SKM-1 treated with dmso at 0.1 percent for 144 hours (cell line): Measurements from ENCODE around the gene ADCY5.

Experiments
- DNase-seq: peaks from one replicate; lab custom pipeline; 2025; ENCODE audit not compliant: unreplicated experiment; lab: John Stamatoyannopoulos, UW

ADCY5 gene

GRCh38 chr3:123346021-123346420 is 102.9 kb downstream of the ADCY5 start:
- no peak for DNase-seq

- DNase-seq: no peak
These were observed 103.8 kb downstream of the ADCY5 start for GRCh38 chr3:123344907-123345594.

- peak; percentile 43 for DNase-seq
These were observed 104.5 kb downstream of the ADCY5 start for GRCh38 chr3:123344175-123344906.

GRCh38 chr3:123343296-123344174 is 105.4 kb downstream of the ADCY5 start:
- no peak for DNase-seq

GRCh38 chr3:123342631-123343080 is 106.2 kb downstream of the ADCY5 start:
- no peak for DNase-seq

- DNase-seq: no peak
These were observed 106.8 kb downstream of the ADCY5 start for GRCh38 chr3:123341871-123342630.

- DNase-seq: no peak
These were observed 108.6 kb downstream of the ADCY5 start for GRCh38 chr3:123340336-123340735.

- no peak for DNase-seq
These were observed 109.6 kb downstream of the ADCY5 start for GRCh38 chr3:123339302-123339701.

GRCh38 chr3:123338620-123339061 is 110.2 kb downstream of the ADCY5 start:
- DNase-seq: no peak

GRCh38 chr3:123337948-123338619 is 110.8 kb downstream of the ADCY5 start:
- DNase-seq: no peak

- DNase-seq: no peak
These were observed 111.7 kb downstream of the ADCY5 start for GRCh38 chr3:123337226-123337625.

GRCh38 chr3:123336441-123336851 is 112.4 kb downstream of the ADCY5 start:
- DNase-seq: no peak

- DNase-seq: no peak
These were observed 112.9 kb downstream of the ADCY5 start for GRCh38 chr3:123336001-123336400.

- DNase-seq: no peak
These were observed 113.8 kb downstream of the ADCY5 start for GRCh38 chr3:123335007-123335670.

GRCh38 chr3:123334056-123334455 is 114.8 kb downstream of the ADCY5 start:
- no peak for DNase-seq

- DNase-seq: no peak
These were observed 115.5 kb downstream of the ADCY5 start for GRCh38 chr3:123333401-123333800.

GRCh38 chr3:123332124-123332641 is 116.7 kb downstream of the ADCY5 start:
- DNase-seq: no peak

GRCh38 chr3:123331651-123332050 is 117.2 kb downstream of the ADCY5 start:
- no peak for DNase-seq

GRCh38 chr3:123331006-123331405 is 117.9 kb downstream of the ADCY5 start:
- DNase-seq: no peak
